Aorta (tissue), 5 donors: ENCODE data around the gene TES. TPM values are rescaled to one million over a fixed set of nuclear protein-coding genes. Genes with fewer than 3 reads are reported as not detected.

ENCODE experiments used
- ATAC-seq: fragments of 200-7000 bp; cut with Tn5 transposase; one replicate; pipeline ENCODE4 v1.9.1; 2022; ENCODE audit warnings: moderate library complexity; ENCODE audit not compliant: low FRiP score
- DNase-seq, 2 donors: peaks; one replicate each; pipeline ENCODE4 v3.0.0-alpha.2; 2020
- H3K27ac ChIP-seq, 2 donors: one replicate each; pipeline ENCODE4 v1.5.1; 2013; ENCODE audit warnings: low read length in 2 of 2, mild to moderate bottlenecking in 2 of 2, moderate library complexity in 2 of 2, control low read depth in 1 of 2, inconsistent platforms in 1 of 2, low read depth in 1 of 2
- H3K27me3 ChIP-seq, 2 donors: one replicate each; pipeline ENCODE4 v1.6.1; 2013; ENCODE audit warnings: control low read depth in 1 of 2, low read length in 1 of 2, mild to moderate bottlenecking in 1 of 2, moderate library complexity in 1 of 2; ENCODE audit not compliant: insufficient read depth in 2 of 2, control insufficient read depth in 1 of 2
- H3K36me3 ChIP-seq, 2 donors: one replicate each; pipeline ENCODE4 v1.6.1; 2013; ENCODE audit warnings: control low read depth in 1 of 2, low read length in 1 of 2, mild to moderate bottlenecking in 1 of 2; ENCODE audit not compliant: insufficient read depth in 2 of 2, control insufficient read depth in 1 of 2
- H3K4me1 ChIP-seq, 2 donors: one replicate each; pipeline ENCODE4 v1.6.1; 2013; ENCODE audit warnings: low read length in 2 of 2, control low read depth in 1 of 2, mild to moderate bottlenecking in 1 of 2, moderate library complexity in 1 of 2; ENCODE audit not compliant: insufficient read depth in 2 of 2, control insufficient read depth in 1 of 2
- H3K4me3 ChIP-seq, 2 donors: one replicate each; pipeline ENCODE4 v1.5.1; 2013; ENCODE audit warnings: low read length in 2 of 2, control low read depth in 1 of 2, mild to moderate bottlenecking in 1 of 2
- H3K9me3 ChIP-seq: one replicate; pipeline ENCODE4 v1.6.1; 2013; ENCODE audit warnings: mild to moderate bottlenecking, low read length; ENCODE audit not compliant: control insufficient read depth
- WGBS, 2 donors: extraction: QIAGEN DNeasy Blood & Tissue Kit; methylation state at CpG; one replicate each; pipeline ENCODE4 v1.1.7; 2013; 5-methylcytosine and 5-hydroxymethylcytosine counted together
- intact Hi-C, 2 donors: fragments of 100-400 bp; cut with DNase I; formaldehyde crosslinking; loops; one replicate each; pipeline versions ENCODE4 v1.14.2 to v1.15.0; 2022
- polyA plus RNA-seq, 2 donors: library from polyadenylated mRNA; stranded (reverse); fragments of 200-250 nt; gene quantifications; one replicate each; pipeline ENCODE4 v1.2.3, GENCODE V29; 2013
- total RNA-seq, 2 donors: library from RNA; stranded (reverse); fragmentation: NEBNext Ultra II Directional; extraction: Animal tissue kit (Norgen Biotek cat#: 25700); gene quantifications; one replicate each; pipeline ENCODE4 v1.2.1, GENCODE V29; 2021
- donor health status: healthy with polysubstance abuse.
- donor health status: Bipolar disorder and iron deficiency.
- donor health status: DM: no; HTN: no; CAD: no.
- donor health status: DM: no; HTN: no; CAD: no.
- donor health status: DM: yes; HTN: yes; CAD: no.

Gene TES
- total and polyA plus RNA-seq, 4 donors = 73.6 to 340 (median 114) TPM

GRCh38 chr7:116212869-116213268, 2.5 kb downstream of the TES start:
- H3K27ac ChIP-seq = peak overlapping the region in 1 of 2 donors; percentile 90
- no peaks in the 10 kb centered on the region for H3K27me3 ChIP-seq
- peak overlapping the region; percentile 43 to 98 for H3K4me3 ChIP-seq
- no peaks in the 10 kb centered on the region for H3K36me3 ChIP-seq
- no peaks in the 10 kb centered on the region for H3K9me3 ChIP-seq
- peaks cover 0 to 6% of the 10 kb centered on the region in 2 donors for H3K4me1 ChIP-seq
- DNase-seq = no peak
- ATAC-seq = no peak
- intact Hi-C loops = no loop called here
- 6 to 8% methylated on average over 4 of the region's 4 CpGs for whole genome bisulfite sequencing, 2 donors

- DNase-seq (no peak), ATAC-seq (no peak)
- H3K27me3 ChIP-seq = no peaks in the 10 kb centered on the region
- H3K9me3 ChIP-seq = no peaks in the 10 kb centered on the region
- H3K36me3 ChIP-seq = no peaks in the 10 kb centered on the region
- WGBS, 2 donors = 4 to 5% methylated on average over 4 of the region's 4 CpGs
- H3K4me3 ChIP-seq = peak overlapping the region; percentile 46 to 54
- intact Hi-C loops = no loop called here
- peak overlapping the region; percentile 22 to 48 for H3K27ac ChIP-seq
- peaks cover 0 to 6% of the 10 kb centered on the region in 2 donors for H3K4me1 ChIP-seq
These were observed 3.2 kb downstream of the TES start for GRCh38 chr7:116213361-116214130.

DNA sequence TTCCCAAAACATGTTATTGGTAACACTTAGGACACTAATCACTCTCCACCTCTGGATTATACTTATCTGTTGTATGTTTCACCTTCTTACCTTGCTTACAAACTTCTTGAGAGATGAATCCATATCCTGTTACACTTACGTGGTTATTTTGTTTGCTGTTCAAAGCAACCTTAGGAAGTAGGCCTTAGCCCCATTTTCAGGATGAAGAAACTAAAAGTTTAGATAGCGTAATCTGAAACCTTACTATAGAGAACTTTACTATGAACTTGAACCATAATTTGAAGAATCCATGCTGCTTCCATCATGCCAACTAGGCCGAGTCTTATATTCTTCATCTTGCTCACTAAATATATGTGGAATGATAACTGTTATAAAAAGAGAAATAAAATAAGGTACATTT, 4.6 kb downstream of the TES start:
- Histone ChIP-seq H3K27me3 (no peaks in the 10 kb centered on the region), H3K4me3 (peak overlapping the region in 1 of 2 donors; percentile 18), H3K4me1 (peaks cover 0 to 14% of the 10 kb centered on the region in 2 donors), H3K36me3 (no peaks in the 10 kb centered on the region), H3K27ac (peak overlapping the region in 1 of 2 donors; percentile 64), H3K9me3 (no peaks in the 10 kb centered on the region)
- ATAC-seq (no peak), DNase-seq (no peak)
- WGBS, 2 donors = 78 to 86% methylated on average over 3 of the region's 3 CpGs
- intact Hi-C loops = no loop called here

DNA sequence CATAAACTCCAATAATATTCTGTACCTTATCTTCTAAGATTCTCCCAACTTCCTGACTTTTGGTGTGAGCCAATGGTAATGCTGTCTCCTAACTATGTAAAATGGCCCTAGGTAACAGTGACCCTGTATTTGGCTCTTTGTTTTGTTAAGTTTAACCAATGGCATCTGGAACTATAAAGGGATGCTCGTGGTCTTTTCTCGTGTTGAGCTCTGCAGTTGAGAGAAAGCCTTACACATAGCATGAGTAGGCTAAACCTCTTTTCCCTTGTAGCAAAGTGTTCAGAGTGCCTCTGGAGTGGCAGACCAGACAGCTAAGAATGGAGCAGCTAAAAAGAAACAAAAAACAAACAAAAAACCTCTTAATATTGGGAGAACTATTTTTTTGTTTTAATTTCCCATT, 5.2 kb downstream of the TES start:
- ATAC-seq = no peak
- Histone ChIP-seq H3K4me3 (no peak overlapping the region), H3K27ac (peak overlapping the region; percentile 33 to 59), H3K36me3 (no peaks in the 10 kb centered on the region), H3K27me3 (no peaks in the 10 kb centered on the region), H3K9me3 (no peaks in the 10 kb centered on the region), H3K4me1 (peaks cover under 1 to 16% of the 10 kb centered on the region in 2 donors)
- no peak for DNase-seq
- 26 to 52% methylated on average over 2 of the region's 2 CpGs for WGBS, 2 donors
- intact Hi-C loops = no loop called here

GRCh38 chr7:116216956-116217571, 6.7 kb downstream of the TES start:
- Histone ChIP-seq H3K4me1 (peaks cover 2 to 16% of the 10 kb centered on the region in 2 donors), H3K4me3 (no peak overlapping the region), H3K36me3 (no peaks in the 10 kb centered on the region), H3K27me3 (no peaks in the 10 kb centered on the region), H3K27ac (no peak overlapping the region), H3K9me3 (no peaks in the 10 kb centered on the region)
- intact Hi-C loops = no loop called here
- ATAC-seq (no peak), DNase-seq (no peak)
- 58 to 66% methylated on average over 3 of the region's 3 CpGs for WGBS, 2 donors

GRCh38 chr7:116218051-116218645, 7.8 kb downstream of the TES start:
- peak overlapping the region in 1 of 2 donors; percentile 18 for H3K4me3 ChIP-seq
- intact Hi-C loops = no loop called here
- WGBS, 2 donors = 6 to 8% methylated on average over 4 of the region's 4 CpGs
- no peaks in the 10 kb centered on the region for H3K9me3 ChIP-seq
- no peak for DNase-seq
- ATAC-seq = no peak
- no peaks in the 10 kb centered on the region for H3K36me3 ChIP-seq
- no peaks in the 10 kb centered on the region for H3K27me3 ChIP-seq
- H3K4me1 ChIP-seq = peaks cover 4 to 19% of the 10 kb centered on the region in 2 donors
- no peak overlapping the region for H3K27ac ChIP-seq

- no peaks in the 10 kb centered on the region for H3K36me3 ChIP-seq
- ATAC-seq (no peak), DNase-seq (no peak)
- H3K9me3 ChIP-seq = no peaks in the 10 kb centered on the region
- H3K4me1 ChIP-seq = peaks cover 4 to 19% of the 10 kb centered on the region in 2 donors
- H3K4me3 ChIP-seq = no peak overlapping the region
- H3K27me3 ChIP-seq = no peaks in the 10 kb centered on the region
- WGBS, 2 donors = 62 to 69% methylated on average over 1 of the region's 1 CpG
- no peak overlapping the region for H3K27ac ChIP-seq
- intact Hi-C loops = no loop called here
These were observed 8.4 kb downstream of the TES start for GRCh38 chr7:116218747-116219146.

- DNase-seq = no peak
- peaks cover 4 to 19% of the 10 kb centered on the region in 2 donors for H3K4me1 ChIP-seq
- H3K27me3 ChIP-seq = no peaks in the 10 kb centered on the region
- no peak overlapping the region for H3K4me3 ChIP-seq
- peak overlapping the region; percentile 61 to 88 for H3K27ac ChIP-seq
- intact Hi-C loops = no loop called here
- ATAC-seq = no peak
- H3K9me3 ChIP-seq = no peaks in the 10 kb centered on the region
- H3K36me3 ChIP-seq = no peaks in the 10 kb centered on the region
These were observed 8.9 kb downstream of the TES start for GRCh38 chr7:116219288-116219687.
